Measurements from ENCODE around the gene IGFLR1.
"Not testable (repeated sequence)": the region's sequence is repeated elsewhere in the genome, so short reads cannot be mapped to it uniquely, and the experiment has no call there.

Gene IGFLR1

DNA sequence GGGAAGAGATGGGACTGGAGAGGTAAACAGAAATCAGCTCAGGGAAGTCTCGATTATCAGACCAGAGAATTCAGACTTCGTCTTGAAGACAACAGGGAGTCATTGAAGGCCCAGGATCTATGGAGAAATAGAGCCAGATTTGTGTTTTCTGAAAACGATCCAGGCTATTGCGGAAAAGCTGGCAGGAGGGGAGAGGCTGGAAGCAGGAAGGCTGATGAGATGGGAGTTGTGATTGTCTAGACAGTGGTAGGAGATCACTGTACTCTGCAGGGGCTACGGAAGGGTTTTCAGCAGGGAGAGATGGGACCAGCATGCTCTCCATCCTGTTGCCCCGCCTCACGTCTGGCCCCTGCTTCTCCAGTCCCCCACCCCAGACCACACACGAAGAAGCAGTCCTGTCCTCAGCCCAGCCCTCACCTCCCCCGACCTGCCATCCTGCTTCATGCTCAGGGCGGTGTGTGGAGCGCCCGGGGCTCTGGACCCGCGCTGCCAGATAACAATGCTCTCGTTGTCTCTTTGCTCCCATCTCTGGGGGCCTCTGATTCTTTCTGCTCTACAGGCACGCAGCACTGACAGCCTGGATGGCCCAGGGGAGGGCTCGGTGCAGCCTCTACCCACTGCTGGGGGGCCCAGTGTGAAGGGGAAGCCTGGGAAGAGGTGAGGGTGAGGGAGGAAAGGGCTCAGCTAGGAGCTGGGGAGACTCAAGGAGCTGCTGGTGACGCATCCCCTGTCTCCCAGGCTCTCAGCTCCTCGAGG is 35.0 kb upstream of the IGFLR1 start:
- DNase-seq (ENCODE audit: low read depth in 2 of 2): no peak

DNA sequence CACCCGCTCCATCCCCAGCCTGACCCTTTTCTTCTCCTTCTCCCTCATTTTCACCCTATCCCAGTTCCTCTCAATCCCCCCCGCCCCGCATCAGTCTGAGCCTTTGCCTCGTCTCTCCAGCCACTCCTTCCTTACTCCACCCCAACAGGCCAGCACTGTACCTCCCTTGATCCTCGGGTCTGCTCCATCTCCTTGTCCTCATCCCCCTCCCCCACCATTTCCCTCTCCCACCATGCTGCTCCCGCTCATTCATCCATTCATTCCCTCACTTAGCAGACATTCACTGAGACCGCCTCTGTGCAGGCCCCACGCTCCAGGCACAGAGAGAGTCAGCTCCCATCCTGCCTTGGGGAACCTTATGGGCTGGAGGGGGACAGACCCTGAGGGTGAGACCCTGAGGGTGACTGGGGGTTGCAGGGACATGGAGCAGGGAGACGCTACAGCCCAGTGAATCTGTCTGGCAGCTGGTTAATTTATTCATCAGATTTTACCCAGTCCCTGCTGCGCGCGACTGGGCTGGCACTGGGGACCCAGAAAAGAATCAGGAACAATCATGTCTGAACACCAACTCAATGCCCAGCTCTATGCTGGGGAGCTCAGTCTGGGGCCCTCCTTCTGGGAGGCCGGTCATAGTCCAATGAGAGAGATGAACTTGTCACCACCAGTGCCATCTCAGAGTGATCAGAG is 34.0 kb upstream of the IGFLR1 start:
- no peak for DNase-seq (ENCODE audit: low read depth in 2 of 2)

DNA sequence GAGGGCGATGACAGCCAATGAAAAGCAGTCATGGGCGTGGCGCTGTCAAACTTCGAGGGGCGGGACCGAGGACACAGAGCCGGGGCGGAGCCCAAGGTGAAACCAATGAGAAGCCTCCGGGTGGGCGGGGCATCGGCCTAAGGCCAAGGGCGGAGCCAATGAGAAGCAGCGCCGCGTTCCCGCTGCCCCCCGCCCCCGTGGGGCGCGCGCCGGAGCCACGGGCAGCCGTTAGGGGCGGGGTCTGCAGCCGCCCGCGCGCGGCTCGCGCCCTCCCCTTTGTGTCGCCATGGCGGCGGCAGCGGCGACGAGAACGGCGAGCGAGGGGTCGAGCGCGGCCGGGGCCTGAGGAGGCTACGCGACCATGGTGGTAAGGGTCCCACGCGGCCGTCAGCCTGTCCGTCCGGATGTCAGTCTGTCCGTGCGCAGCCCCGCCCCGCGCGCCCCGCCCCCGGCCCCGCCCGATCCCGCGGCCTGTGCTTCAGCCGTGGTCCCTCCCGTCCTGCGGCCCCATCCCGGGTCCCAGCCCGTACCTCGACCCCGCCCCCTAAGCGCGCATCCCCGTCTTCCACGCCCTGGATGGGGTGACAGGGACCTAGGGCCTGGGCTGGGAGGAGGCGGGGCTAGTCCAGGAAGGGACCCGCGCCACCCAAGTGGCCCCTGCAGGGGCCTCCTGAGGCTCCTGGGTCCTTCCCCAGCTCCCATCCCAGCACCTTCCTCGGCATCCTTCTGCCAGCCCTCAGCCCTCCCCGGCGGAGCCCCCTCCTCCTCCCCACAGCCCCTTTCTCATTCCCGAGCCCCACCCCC is 33.2 kb upstream of the IGFLR1 start, which contains the start of gene ARHGAP33:
Gene ARHGAP33, plus strand, starts transcription at position 267 of the 804 bp plus-strand sequence. Its CDS starts 95 bp downstream, at position 362.
- peak; percentile 100 for DNase-seq (ENCODE audit: low read depth in 2 of 2)

DNA sequence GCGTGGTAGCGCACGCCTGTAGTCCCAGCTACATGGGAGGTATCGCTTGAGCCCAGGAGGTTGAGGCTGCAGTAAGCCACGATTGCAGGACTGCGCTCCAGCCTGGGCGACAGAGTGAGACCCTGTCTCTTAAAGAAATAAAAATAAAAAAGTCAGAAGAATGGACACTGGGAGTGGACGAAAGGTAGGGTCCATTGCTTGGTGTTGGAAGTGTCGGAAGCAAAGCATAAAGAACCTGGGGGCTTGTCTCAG is 32.7 kb upstream of the IGFLR1 start:
- DNase-seq (ENCODE audit: low read depth in 2 of 2): no peak

DNA sequence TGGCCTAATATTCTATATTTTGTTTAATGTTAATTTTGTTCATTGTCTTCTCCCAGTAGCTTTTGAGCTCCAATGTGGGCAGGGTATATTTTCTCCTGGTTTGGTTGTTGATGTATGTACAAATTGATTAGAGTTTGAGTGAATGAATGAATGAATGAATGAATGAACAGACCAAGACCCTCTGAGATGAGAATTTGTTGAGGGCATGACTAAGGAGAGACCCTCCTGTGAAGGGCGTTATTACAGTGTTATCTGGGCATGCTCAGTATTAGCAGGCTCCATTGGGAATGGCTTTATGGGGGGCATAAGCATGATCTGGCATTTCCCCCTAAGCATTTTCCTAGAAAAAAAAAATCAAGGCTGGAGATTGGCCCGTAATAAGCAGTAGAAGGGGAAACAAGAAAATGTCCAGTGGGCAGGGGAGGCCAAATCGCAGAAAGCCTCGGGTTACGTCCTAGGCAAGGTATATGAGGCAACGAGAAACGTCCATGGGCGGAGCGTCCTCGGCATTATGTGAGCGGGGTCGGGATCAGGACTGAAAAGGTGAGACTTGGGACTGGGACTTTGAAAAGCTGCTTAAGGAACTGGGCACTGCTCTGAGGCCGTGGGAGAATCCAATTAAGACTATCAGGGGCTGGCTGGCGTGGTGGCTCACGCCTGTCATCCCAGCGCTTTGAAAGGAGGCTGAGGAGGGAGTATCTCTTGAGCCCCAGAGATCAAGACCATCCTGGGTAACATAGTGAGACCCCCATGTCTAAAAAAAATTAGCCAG is 32.2 kb upstream of the IGFLR1 start:
- no peak for DNase-seq (ENCODE audit: low read depth in 2 of 2)

DNA sequence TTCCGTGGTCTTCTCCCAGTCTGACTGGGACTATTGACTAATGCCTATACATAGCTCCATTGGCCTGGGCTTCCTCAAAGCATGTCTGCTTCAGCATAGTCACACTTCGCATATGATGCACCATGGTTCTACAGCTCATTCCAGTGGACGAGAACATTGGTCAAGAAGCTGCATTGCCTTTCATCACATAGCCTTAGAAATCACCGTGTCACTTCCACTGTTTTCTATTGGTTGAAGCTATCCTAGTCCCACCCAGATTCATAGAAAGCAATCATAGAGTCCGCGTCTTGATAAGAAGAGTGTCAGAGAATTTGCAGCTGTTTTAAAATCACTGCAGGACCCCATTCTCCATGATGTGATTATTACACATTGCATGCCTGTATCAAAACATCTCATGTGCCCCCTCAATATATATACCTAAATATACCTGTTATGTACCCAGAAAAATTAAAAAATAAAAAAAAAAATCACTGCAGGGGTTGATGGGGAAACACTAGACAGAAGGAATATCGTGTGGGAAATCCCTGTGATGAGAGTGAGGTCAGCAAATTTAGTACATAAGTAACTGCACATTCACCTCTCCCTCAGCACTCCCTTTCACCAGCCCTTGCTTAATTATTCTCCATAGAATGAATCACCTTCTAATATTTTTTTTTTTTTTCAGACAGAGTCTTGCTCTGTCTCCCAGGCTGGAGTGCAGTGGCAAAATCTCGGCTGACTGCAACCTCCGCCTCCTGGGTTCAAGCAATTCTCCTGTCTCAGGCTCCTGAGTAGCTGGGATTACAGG is 31.0 kb upstream of the IGFLR1 start:
- no peak for DNase-seq (ENCODE audit: low read depth in 2 of 2)

DNA sequence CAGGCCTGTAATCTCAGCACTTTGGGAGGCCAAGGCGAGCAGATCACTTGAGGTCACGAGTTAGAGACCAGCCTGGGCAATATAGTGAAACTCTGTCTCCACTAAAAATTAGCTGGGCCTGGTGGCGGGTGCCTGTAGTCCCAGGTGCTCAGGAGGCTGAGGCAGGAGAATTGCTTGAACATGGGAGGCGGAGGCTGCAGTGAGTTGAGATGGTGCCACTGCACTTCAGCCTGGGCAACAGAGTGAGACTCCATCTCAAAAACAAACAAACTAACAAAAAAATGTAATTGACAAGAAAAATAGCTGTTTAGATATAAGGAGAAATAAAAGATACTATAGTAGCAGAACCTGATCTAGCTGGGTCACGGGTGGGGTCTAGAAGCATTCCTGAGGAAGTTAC is 30.1 kb upstream of the IGFLR1 start:
- DNase-seq (ENCODE audit: low read depth in 2 of 2): not testable (repeated sequence)

DNA sequence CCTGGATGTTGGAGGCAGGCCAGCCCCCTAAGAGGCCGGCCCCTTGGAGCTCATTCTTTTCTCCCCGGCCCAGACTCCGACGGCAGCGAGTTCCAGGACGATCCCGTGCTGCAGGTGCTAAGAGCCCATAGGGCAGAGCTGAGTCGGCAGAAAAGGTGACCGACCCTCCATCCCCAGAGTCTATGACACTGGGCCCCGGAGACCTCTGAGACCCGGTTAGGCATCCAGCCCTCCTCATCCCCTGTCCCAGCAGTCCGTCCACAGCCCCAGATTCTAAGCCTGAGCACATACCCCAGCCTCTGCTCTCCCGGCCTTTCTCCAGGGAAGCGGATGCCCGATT is 25.8 kb upstream of the IGFLR1 start:
- no peak for DNase-seq (ENCODE audit: low read depth in 2 of 2)

DNA sequence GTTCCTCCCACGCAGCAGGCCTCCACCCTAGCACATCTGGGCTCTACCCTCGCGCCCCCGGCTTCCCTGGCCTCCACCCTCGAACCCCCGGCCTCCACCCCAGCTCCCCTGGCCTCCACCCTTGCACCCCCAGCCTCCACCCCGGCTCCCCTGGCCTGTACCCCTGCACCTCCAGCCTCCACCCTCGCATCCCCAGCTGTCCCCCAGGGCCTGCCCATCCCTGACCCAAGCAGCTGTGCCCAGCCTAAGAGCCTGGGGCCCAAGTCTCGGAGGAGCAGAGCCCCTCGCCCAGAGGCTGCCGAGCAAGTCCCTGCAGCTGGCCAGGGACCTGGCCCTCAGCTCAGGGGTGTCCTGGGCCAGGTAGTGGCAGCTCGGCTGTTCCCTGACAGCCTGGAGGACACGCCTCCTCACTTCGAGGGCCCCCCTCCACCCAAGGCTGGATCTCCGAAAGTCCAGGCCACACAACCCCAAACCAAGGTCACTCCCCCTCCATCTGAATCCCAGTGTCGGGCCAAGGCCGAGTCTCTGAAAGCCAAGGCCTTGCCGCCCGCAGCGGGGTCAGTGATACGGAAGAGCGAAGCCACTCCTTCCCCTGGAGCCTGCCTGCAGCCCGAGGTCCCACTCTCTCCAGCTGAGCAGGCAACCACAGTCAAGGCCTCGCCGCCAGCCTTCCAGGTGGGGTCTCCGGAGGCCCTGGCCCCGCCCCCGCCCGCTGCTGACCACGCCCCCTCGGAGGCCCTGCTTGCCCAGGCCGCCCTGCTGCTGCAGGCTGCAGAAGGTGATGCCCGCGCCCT is 25.2 kb upstream of the IGFLR1 start:
- no peak for DNase-seq (ENCODE audit: low read depth in 2 of 2)

DNA sequence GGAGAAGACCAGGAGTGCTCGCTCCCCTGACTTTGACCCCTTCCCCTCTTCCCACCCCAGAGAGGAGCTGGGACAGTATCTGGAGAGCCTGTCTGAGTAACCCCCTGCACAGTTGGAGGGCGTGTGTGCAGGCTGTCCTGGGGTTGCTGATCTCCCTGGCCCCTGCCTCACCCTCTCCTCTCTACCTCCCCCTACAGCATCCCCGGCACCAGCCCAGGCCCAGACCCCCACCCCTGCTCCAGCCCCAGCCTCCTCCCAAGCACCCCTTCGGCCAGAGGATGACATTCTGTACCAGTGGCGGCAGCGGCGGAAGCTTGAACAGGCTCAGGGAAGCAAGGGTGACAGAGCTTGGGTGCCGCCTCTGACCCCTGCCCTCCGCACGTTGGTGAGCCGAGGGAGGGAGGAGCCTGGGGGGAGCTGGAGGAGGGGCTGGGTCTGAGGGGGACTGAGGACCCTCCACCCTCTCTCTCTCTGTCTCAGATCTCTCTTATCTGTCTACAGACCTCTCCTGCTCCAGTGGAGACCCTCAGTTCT is 24.4 kb upstream of the IGFLR1 start:
- no peak for DNase-seq (ENCODE audit: low read depth in 2 of 2)

DNA sequence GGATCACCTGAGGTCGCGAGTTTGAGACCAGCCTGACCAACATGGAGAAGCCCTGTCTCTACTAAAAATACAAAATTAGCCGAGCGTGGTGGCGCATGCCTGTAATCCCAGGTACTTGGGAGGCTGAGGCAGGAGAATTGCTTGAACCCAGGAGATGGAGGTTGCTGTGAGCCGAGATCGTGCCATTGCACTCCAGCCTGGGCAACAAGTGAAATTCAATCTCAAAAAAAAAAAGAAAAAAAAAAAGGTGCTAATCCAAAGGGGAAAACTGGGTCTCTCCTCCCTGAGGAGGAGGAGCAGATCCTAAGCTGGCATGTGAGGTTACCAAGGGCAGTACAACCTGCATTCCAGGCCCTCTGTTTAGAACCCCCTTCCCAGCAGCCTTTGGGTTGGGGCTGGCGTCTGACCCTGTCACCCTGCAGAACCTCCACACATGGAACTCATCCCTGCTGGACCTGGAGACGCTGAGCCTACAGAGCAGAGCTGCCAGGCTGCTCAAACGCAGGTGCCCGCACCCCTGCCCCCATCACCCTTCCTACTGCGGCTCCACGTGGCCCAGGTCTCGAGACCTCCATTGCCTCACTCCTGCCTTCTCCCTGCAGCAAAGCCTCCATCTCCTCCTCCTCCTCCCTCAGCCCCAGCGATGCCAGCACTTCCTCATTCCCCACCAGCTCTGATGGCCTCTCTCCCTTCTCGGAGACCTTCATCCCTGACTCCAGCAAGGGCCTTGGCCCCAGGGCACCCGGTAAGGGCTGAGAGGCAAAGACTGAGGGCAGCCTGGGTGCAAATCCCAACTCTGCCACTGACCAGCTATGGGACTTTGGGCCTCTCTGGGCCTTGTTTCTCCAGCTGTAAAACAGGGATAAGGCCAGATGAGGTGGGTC is 22.4 kb upstream of the IGFLR1 start:
- DNase-seq (ENCODE audit: low read depth in 2 of 2): no peak

DNA sequence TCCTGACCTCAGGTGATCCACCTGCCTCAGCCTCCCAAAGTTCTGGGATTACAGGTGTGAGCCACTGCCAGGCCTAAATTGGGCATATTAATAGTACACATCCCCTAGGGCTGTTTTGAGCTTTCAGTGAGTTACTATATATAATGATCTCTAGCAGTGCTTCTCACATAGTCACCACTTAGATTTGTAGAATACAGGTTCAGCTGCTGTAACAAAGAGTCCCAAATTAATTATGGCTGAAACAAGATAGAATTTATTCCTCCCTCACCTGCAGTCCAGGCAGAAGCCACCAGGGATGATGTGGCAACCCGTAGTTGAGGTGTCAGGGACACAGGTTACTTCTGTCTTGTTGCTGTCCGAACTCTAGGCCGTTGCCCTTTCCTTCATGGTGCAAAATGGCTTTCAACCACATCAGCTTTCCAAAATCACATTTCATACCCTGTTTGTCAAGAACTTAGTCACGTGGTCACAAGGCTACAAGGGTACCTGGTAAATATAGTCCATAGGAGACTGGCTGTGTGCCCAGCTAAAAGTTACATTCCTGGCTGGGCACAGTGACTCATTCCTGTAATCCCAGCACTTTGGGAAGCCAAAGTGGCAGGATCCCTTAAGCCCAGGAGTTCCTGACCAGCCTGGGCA is 18.6 kb upstream of the IGFLR1 start:
- DNase-seq (ENCODE audit: low read depth in 2 of 2): no peak

DNA sequence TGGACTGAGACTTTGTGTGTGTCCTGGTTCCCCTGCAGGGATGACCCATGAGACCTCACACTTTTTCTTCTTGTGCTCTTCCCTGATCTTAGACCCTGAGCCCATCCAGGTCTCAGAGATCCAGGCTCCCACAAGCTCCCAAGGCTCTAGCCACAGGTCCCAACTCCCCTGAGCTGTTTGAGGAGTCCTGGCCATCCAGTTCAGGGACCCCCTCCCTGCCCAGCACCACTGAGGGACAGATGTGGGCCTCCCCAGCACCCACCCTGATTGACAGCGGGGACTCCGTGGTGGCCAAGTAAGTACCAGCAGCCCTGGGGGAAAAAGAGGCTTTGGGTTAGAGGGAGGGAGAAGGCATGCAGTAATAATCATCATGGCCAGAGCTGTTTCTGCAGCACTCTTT is 17.4 kb upstream of the IGFLR1 start:
- no peak for DNase-seq (ENCODE audit: low read depth in 2 of 2)

DNA sequence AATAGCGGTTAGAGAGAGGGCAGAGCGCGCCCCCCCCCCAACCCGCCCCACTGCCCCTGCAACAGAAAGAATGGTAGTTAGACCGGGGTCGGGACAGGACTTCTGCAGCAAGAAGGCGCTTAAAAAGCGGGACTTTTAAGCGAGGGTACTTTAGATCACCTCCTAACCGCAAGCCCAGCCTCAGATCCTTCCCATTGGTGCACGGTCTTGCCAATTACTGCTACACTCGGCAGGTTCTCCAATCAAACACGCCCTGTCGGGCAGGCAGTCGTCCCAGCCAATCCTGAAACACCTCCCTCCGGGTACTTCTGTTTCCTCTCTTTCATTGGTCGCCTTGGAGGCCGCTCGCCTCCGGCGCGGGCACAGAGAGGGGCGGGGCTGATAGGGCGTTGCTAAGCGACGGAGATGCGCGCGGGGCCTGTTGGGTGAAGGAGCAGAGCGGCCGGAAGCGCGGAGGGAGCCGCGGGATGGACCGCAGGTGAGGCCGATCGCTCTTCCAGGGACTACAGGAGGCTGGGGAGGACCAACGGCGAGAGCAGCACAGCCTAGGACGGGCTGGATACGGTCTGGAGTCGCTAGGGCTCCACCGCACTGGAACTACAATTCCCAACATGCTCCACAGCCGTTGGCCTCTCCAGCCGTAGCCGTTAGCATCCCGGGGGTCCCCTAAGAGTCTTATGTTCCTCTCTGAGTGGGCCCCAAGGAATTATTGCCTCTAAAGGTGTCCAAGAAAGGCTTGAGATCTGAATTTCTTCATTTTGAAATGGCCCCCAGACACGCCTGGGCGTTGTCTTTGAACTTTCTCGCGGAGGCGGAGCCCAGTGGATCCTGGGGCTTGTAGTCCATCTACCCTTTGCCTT is 15.7 kb upstream of the IGFLR1 start, which contains the start of gene PROSER3:
Gene PROSER3, plus strand, starts transcription at position 428 of the 860 bp plus-strand sequence. Its CDS starts 40 bp downstream, at position 468.
- peak; percentile 94 to 98 for DNase-seq (ENCODE audit: low read depth in 2 of 2)

DNA sequence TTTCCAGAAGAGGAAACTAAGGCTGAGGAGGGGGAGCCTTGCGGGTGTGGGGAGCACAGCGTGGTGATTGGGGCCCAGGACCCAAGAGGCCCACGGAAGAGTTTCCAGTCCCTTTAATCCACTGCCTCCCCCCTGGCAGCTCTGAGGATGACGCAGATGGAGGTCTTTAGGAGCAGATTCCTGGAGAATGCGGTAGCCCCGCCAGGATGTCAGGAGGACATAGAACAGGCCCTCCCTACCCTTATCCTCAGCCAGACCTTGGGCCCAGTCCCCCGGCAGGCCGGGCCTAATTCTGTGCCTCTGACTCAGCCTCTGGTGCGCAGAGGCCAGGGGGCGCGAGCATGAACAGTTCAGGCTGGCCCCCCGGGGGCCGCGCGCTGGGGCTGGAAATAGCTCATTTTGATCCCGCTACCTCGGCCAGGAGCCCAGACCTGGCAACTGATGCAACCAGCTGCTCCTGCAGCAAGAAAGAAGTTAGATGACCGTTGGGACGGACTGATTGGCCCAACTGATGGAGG is 15.0 kb upstream of the IGFLR1 start:
- DNase-seq (ENCODE audit: low read depth in 2 of 2): no peak

DNA sequence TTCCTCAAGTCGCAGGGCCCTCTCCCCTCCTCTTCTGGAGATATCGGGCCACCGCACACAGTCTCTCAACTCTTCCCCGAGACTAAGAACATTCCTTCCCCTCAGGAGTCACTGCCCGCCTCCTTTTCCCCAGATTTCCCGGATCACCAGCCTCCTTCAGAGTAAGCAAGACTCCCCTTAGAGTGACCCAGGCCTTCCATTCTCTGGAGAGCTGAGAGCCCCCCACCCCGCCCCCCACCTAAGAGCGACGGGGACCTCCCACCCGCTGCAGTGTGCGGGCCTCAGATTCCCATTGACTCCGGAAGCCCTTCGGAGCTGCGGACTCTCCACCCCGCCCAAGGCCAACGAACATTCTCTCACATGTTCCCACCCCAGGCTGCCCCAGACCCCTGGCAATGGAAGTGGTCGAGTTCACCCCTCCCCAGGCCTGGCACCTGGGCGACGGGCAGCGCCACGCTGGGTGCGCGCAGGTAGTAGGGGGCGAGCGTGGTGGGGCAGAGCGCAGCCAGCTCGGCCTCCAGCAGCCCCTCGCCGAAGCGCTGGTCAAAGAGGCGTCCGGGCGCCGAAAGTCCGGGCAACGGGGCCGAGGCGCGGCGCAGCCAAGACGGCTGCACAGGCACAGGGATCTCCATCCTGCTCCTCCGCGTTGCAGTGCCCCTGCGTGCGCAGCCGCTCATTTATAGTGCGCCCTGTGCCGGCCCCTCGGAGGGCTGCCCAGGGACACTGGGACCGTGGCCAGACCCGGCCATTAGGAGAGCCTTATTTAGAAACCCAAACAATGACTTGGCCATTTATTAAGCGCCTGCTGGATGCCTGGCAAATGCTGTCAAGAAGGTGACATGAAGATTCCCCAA is 14.4 kb upstream of the IGFLR1 start, which contains the start of gene HSPB6:
Gene HSPB6, minus strand, starts transcription at position 653 of the 854 bp plus-strand sequence. Its CDS starts 21 bp downstream, at position 632.
- DNase-seq (ENCODE audit: low read depth in 2 of 2): no peak
